Fibroblast of lung (primary cell): ENCODE measurements around the gene NDUFS1.

Source experiments
- EZH2 ChIP-seq: IDR thresholded peaks from 2 replicates; pipeline ENCODE4 v1.5.1; 2012; ENCODE audit warnings: low read length, control low read depth, mild to moderate bottlenecking; ENCODE audit errors: missing control alignments
- TF ChIP-seq, protein P1 (sequence below), 2 donors: IDR thresholded peaks in 1 of 2; conservative IDR thresholded peaks in 1 of 2; 1 replicate in 1 of 2; 2 replicates in 1 of 2; pipeline ENCODE4 v1.5.1; 2011 to 2012; ENCODE audit warnings: low read length in 2 of 2, control low read depth in 1 of 2, inconsistent platforms in 1 of 2, low read depth in 1 of 2, mild to moderate bottlenecking in 1 of 2

DNA sequence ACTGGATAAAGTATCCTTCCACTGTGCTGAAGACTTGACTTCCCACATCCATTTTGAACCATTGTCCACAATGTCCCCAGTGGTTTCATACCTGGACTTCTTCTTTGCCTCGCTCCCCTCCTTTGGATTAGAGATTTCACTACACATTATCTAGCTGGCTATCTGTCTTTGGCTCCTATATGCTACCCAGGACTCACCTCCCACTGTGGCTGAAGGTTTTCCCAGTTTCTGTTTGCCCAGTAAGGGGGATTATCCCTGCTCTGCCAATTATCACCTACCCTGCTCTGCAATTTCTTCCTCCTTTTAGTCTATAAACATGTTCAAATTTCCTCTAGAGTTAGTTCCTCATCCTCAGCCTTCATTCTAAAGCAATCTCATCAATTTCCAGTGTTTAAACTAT lies 9.1 kb downstream of the NDUFS1 start:
- TF ChIP-seq, protein P1, sequence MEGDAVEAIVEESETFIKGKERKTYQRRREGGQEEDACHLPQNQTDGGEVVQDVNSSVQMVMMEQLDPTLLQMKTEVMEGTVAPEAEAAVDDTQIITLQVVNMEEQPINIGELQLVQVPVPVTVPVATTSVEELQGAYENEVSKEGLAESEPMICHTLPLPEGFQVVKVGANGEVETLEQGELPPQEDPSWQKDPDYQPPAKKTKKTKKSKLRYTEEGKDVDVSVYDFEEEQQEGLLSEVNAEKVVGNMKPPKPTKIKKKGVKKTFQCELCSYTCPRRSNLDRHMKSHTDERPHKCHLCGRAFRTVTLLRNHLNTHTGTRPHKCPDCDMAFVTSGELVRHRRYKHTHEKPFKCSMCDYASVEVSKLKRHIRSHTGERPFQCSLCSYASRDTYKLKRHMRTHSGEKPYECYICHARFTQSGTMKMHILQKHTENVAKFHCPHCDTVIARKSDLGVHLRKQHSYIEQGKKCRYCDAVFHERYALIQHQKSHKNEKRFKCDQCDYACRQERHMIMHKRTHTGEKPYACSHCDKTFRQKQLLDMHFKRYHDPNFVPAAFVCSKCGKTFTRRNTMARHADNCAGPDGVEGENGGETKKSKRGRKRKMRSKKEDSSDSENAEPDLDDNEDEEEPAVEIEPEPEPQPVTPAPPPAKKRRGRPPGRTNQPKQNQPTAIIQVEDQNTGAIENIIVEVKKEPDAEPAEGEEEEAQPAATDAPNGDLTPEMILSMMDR (conservative IDR thresholded peaks at IDR 0.05 in 1 of 2, IDR thresholded peaks at IDR 0.05 in 1 of 2; ENCODE audit: low read depth in 1 of 2, low read length in 2 of 2): no peak
- no peak for TF ChIP-seq EZH2
